ENCODE measurements around the gene KLK7.

Gene KLK7

GRCh38 chr19:50932018-50932689 lies 51.6 kb downstream of the KLK7 start:
- no peak overlapping the region for H3K4me3 ChIP-seq (replicated peaks in 1 of 2; ENCODE audit: low read depth in 2 of 2, low read length in 2 of 2)
- no peak for TF ChIP-seq CTCF (IDR thresholded peaks at IDR 0.05; ENCODE audit: low read depth, low read length)
- no peak for DNase-seq (ENCODE audit: low read depth in 2 of 2)

- no peak for TF ChIP-seq CTCF (IDR thresholded peaks at IDR 0.05; ENCODE audit: low read depth, low read length)
- no peak for DNase-seq (ENCODE audit: low read depth in 2 of 2)
- no peak overlapping the region for H3K4me3 ChIP-seq (replicated peaks in 1 of 2; ENCODE audit: low read depth in 2 of 2, low read length in 2 of 2)
Observed at GRCh38 chr19:50931023-50931422, 52.7 kb downstream of the KLK7 start.

GRCh38 chr19:50928831-50929230 lies 54.9 kb downstream of the KLK7 start:
- no peak overlapping the region for H3K4me3 ChIP-seq (replicated peaks in 1 of 2; ENCODE audit: low read depth in 2 of 2, low read length in 2 of 2)
- DNase-seq (ENCODE audit: low read depth in 2 of 2) = no peak
- no peak for TF ChIP-seq CTCF (IDR thresholded peaks at IDR 0.05; ENCODE audit: low read depth, low read length)
